ENCODE measurements around the gene MB.

MB gene

DNA sequence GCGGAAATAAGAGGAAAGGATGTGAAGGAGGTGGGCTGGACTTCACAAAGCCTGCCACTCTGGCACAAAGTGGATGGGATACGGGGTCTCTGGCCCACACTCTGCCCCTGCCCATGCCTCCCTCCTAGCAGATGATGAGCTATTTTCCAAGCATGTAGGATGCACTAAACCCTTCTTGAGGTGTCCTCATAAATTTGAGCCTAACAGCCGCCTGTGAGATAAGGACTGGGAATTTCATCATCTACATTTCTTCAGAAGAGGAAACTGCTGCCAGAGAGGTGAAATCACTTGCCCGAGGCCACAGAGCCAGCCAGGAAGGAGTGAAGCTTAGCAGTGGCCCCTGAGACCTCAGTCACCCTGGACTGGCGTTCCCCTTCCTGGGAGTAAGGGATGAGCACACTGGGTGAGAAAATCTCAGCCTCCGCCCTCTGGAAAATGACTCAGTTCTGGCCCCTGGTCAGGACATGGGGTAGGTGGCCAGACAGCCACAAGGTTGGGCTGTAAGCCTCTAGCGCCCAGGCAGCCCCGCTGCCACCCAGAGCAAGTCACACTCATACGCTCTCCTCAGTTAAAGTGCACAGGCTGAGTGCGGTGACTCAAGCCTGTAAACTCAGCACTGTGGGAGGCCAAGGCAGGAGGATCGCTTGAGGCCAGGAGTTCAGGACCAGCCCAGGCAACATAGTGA, 27.9 kb downstream of the MB start:
- no peak for TF ChIP-seq CTCF (IDR thresholded peaks at IDR 0.05; ENCODE audit: extremely low read depth, insufficient read depth, missing control alignments)
- no peak for DNase-seq (ENCODE audit: low spot score)
- in situ Hi-C loops (cut with MboI; ENCODE audit: low pct_unique_long_range_greater_than_20kb, low sequenced_read_pairs, unreplicated experiment): loop anchor here (10.0 kb wide), 2 partner anchors 164 to 234 kb away; no protein-coding TSS in a partner anchor

DNA sequence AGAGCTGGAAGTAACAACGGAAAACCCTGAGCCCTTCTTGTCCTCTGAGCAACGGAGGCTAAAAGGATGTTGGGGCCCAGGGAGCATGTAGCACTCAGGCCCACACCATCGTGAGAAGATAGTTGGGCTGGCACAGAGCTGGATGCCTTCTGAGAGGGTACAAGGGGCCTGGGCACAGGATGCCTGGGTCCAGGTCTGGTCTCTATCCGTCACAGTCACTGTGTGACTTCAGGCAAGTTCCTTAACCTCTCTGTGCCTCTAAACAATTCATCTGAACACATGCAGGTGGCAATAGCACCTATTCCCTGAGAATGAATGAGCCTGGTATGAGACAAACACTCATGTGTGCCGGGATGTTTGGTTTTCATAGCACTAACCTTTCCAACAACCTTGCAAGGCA, 29.2 kb downstream of the MB start:
- no peak for DNase-seq (ENCODE audit: low spot score)
- in situ Hi-C loops (cut with MboI; ENCODE audit: low pct_unique_long_range_greater_than_20kb, low sequenced_read_pairs, unreplicated experiment): loop anchor here (10.0 kb wide), 2 partner anchors 163 to 233 kb away; no protein-coding TSS in a partner anchor
- no peak for TF ChIP-seq CTCF (IDR thresholded peaks at IDR 0.05; ENCODE audit: extremely low read depth, insufficient read depth, missing control alignments)

GRCh38 chr22:35587447-35587870, 29.7 kb downstream of the MB start:
- in situ Hi-C loops (cut with MboI; ENCODE audit: low pct_unique_long_range_greater_than_20kb, low sequenced_read_pairs, unreplicated experiment): loop anchor here (10.0 kb wide), 2 partner anchors 163 to 233 kb away; no protein-coding TSS in a partner anchor
- no peak for DNase-seq (ENCODE audit: low spot score)
- TF ChIP-seq CTCF (IDR thresholded peaks at IDR 0.05; ENCODE audit: extremely low read depth, insufficient read depth, missing control alignments): no peak

DNA sequence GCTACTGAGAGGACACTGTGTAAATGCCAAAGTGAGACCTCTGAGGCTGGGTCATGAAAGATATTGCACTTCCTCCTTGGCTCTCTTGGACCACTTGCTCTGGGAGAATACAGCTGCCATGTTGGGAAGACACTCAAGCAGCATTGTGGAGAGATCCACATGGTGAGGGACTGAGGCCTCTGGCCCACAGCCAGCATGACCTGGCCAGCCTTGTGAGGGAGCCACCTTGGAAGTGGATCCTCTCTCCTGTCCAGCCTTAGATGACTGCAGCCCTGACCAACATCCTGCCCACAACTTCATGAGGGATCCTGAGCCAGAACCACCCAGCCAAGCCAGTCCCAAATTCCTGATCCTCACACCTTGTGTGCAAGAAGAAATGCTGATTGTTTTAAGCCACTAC, 30.4 kb downstream of the MB start:
- TF ChIP-seq CTCF (IDR thresholded peaks at IDR 0.05; ENCODE audit: extremely low read depth, insufficient read depth, missing control alignments): no peak
- in situ Hi-C loops (cut with MboI; ENCODE audit: low pct_unique_long_range_greater_than_20kb, low sequenced_read_pairs, unreplicated experiment): loop anchor here (10.0 kb wide), 2 partner anchors 162 to 232 kb away; no protein-coding TSS in a partner anchor

GRCh38 chr22:35582861-35583670, 34.1 kb downstream of the MB start:
- peak; percentile 88 for TF ChIP-seq CTCF (IDR thresholded peaks at IDR 0.05; ENCODE audit: extremely low read depth, insufficient read depth, missing control alignments)
- DNase-seq (ENCODE audit: low spot score): peak; percentile 87
- in situ Hi-C loops (cut with MboI; ENCODE audit: low pct_unique_long_range_greater_than_20kb, low sequenced_read_pairs, unreplicated experiment): loop anchor here (10.0 kb wide), 2 partner anchors 158 to 228 kb away; no protein-coding TSS in a partner anchor

More for the DNA sequence above, 30.4 kb downstream of the MB start:
- DNase-seq (ENCODE audit: low spot score): no peak

GRCh38 chr22:35582218-35582860, 34.8 kb downstream of the MB start:
- in situ Hi-C loops (cut with MboI; ENCODE audit: low pct_unique_long_range_greater_than_20kb, low sequenced_read_pairs, unreplicated experiment): loop anchor here (10.0 kb wide), 2 partner anchors 158 to 228 kb away; no protein-coding TSS in a partner anchor
- TF ChIP-seq CTCF (IDR thresholded peaks at IDR 0.05; ENCODE audit: extremely low read depth, insufficient read depth, missing control alignments): no peak
- no peak for DNase-seq (ENCODE audit: low spot score)
